ENCODE measurements around the gene EXOSC10. TPM values are rescaled to one million over a fixed set of nuclear protein-coding genes. Genes with fewer than 3 reads are reported as not detected.

EXOSC10 gene
- total RNA-seq, 1 experiment from 2014 or later, result 93.1 TPM

DNA sequence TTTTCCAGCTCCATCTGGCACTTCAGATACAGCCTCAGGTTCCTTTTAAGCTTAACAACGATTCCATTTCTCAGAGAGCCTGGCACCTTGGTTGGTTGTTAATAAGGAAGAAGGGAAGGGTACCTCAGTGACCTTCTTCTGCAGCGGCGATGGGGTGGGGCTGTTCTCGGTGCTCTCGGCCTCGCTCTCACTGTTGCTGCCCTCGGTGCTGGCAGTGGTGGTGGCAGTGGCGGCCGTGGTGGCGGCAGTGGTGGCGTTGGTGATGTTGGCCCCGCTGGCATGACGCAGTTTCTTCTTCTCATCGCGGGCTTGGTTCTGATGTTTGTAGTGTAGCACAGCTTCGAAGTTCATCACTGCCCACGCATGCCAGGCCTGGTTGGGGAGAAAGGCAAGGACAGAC is 30.7 kb upstream of the EXOSC10 start:
- Histone ChIP-seq H3K27ac (ENCODE audit: low read length) (no peak overlapping the region; the same call in 1 of the 2 replicates), H3K27me3 (ENCODE audit: control insufficient read depth, insufficient read depth, low read length) (no peaks in the 10 kb centered on the region), H3K36me3 (ENCODE audit: control insufficient read depth, insufficient read depth, low read length) (peaks cover 38% of the 10 kb centered on the region), H3K4me1 (ENCODE audit: control insufficient read depth, insufficient read depth, low read length) (peaks cover 25% of the 10 kb centered on the region), H3K4me3 (ENCODE audit: low read depth in 2 of 2, low read length in 2 of 2) (no peak overlapping the region), H3K9me3 (ENCODE audit: control insufficient read depth, insufficient read depth, low read depth, low read length) (no peaks in the 10 kb centered on the region)
- TF ChIP-seq, protein P1, sequence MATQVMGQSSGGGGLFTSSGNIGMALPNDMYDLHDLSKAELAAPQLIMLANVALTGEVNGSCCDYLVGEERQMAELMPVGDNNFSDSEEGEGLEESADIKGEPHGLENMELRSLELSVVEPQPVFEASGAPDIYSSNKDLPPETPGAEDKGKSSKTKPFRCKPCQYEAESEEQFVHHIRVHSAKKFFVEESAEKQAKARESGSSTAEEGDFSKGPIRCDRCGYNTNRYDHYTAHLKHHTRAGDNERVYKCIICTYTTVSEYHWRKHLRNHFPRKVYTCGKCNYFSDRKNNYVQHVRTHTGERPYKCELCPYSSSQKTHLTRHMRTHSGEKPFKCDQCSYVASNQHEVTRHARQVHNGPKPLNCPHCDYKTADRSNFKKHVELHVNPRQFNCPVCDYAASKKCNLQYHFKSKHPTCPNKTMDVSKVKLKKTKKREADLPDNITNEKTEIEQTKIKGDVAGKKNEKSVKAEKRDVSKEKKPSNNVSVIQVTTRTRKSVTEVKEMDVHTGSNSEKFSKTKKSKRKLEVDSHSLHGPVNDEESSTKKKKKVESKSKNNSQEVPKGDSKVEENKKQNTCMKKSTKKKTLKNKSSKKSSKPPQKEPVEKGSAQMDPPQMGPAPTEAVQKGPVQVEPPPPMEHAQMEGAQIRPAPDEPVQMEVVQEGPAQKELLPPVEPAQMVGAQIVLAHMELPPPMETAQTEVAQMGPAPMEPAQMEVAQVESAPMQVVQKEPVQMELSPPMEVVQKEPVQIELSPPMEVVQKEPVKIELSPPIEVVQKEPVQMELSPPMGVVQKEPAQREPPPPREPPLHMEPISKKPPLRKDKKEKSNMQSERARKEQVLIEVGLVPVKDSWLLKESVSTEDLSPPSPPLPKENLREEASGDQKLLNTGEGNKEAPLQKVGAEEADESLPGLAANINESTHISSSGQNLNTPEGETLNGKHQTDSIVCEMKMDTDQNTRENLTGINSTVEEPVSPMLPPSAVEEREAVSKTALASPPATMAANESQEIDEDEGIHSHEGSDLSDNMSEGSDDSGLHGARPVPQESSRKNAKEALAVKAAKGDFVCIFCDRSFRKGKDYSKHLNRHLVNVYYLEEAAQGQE (IDR thresholded peaks at IDR 0.05; ENCODE audit: insufficient read depth in 1 of 2, low read depth in 2 of 2, low read length in 1 of 2), result no peak
- TF ChIP-seq SIN3A (IDR thresholded peaks at IDR 0.05; ENCODE audit: borderline replicate concordance, insufficient read depth, low read depth, low read length) (no peak), POLR2AphosphoS5 (IDR thresholded peaks at IDR 0.05; ENCODE audit: low read depth, low read length) (no peak), TCF7L2 (IDR thresholded peaks at IDR 0.05; ENCODE audit: low read depth, low read length) (no peak)
- TF ChIP-seq, protein P2, sequence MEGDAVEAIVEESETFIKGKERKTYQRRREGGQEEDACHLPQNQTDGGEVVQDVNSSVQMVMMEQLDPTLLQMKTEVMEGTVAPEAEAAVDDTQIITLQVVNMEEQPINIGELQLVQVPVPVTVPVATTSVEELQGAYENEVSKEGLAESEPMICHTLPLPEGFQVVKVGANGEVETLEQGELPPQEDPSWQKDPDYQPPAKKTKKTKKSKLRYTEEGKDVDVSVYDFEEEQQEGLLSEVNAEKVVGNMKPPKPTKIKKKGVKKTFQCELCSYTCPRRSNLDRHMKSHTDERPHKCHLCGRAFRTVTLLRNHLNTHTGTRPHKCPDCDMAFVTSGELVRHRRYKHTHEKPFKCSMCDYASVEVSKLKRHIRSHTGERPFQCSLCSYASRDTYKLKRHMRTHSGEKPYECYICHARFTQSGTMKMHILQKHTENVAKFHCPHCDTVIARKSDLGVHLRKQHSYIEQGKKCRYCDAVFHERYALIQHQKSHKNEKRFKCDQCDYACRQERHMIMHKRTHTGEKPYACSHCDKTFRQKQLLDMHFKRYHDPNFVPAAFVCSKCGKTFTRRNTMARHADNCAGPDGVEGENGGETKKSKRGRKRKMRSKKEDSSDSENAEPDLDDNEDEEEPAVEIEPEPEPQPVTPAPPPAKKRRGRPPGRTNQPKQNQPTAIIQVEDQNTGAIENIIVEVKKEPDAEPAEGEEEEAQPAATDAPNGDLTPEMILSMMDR (IDR thresholded peaks at IDR 0.05), result no peak
- CTCF ChIA-PET, result no interaction called here
- ATAC-seq (no peak), DNase-seq (ENCODE audit: low read depth, low spot score) (no peak)
- intact Hi-C loops (cut with micrococcal nuclease; ENCODE audit: unreplicated experiment) (no loop called here), in situ Hi-C loops (cut with HindIII; ENCODE audit: low pct_unique_long_range_greater_than_20kb, low sequenced_read_pairs) (loop anchor here (5.0 kb wide), 1 partner anchor 33 kb away; the partner anchor contains the start of gene EXOSC10)
- POLR2A ChIA-PET, result no interaction called here
- BruUV-seq (replicated peaks), result no TSS peak

DNA sequence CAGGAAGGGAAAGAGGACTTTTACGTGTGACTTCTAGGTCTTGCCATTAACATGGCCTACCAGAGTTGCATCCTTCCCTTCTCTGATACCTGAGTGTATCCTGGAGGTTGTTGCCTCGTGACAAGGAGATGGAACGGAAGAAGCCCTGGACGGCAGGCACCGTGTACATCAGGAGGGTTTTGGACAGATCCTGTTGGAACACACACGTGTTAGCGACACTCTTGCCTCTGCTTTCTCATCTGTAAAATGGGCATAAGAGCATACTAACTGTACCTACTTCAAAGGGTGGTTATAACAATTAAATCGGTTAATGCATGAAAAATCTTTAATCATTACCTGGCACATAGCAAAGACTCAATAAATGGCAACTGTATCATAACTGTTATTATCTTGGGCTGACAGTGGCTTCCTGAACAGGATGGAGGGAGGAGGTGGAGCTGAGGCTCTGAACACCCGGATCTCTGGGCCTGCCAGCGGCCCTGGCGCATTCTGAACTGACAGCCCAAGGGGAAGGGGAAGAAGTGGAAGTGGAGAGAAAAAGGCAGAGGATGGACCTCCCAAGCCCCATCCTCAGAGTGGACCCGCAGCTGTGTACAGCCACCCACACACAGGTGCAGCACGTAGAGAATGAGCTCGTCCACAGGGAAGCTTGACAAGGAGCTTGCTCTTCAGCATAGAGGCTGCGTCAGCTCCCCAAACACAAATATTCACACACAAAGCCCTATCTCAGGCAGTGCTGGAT is 30.2 kb upstream of the EXOSC10 start:
- ChIA-PET CTCF (no interaction called here), POLR2A (no interaction called here)
- no peaks in the 10 kb centered on the region for H3K9me3 ChIP-seq (ENCODE audit: control insufficient read depth, insufficient read depth, low read depth, low read length)
- H3K27me3 ChIP-seq (ENCODE audit: control insufficient read depth, insufficient read depth, low read length), result no peaks in the 10 kb centered on the region
- peak overlapping the region; percentile 56; the same call in 1 of the 2 replicates for H3K27ac ChIP-seq (ENCODE audit: low read length)
- in situ Hi-C loops (cut with HindIII; ENCODE audit: low pct_unique_long_range_greater_than_20kb, low sequenced_read_pairs), result loop anchor here (5.0 kb wide), 1 partner anchor 33 kb away; the partner anchor contains the start of gene EXOSC10
- H3K4me3 ChIP-seq (ENCODE audit: low read depth in 2 of 2, low read length in 2 of 2), result no peak overlapping the region
- DNase-seq (ENCODE audit: low read depth, low spot score) (no peak), ATAC-seq (no peak)
- H3K4me1 ChIP-seq (ENCODE audit: control insufficient read depth, insufficient read depth, low read length), result peaks cover 19% of the 10 kb centered on the region
- BruUV-seq (replicated peaks), result no TSS peak
- TF ChIP-seq POLR2AphosphoS5 (IDR thresholded peaks at IDR 0.05; ENCODE audit: low read depth, low read length), result no peak
- TF ChIP-seq TCF7L2 (IDR thresholded peaks at IDR 0.05; ENCODE audit: low read depth, low read length), result no peak
- TF ChIP-seq, protein P1 (IDR thresholded peaks at IDR 0.05; ENCODE audit: insufficient read depth in 1 of 2, low read depth in 2 of 2, low read length in 1 of 2), result no peak
- TF ChIP-seq, protein P2 (IDR thresholded peaks at IDR 0.05), result no peak
- no peak for TF ChIP-seq SIN3A (IDR thresholded peaks at IDR 0.05; ENCODE audit: borderline replicate concordance, insufficient read depth, low read depth, low read length)
- H3K36me3 ChIP-seq (ENCODE audit: control insufficient read depth, insufficient read depth, low read length), result peaks cover 38% of the 10 kb centered on the region
- intact Hi-C loops (cut with micrococcal nuclease; ENCODE audit: unreplicated experiment), result no loop called here
